ENCODE data around the gene HOXC5. TPM values are rescaled to one million over a fixed set of nuclear protein-coding genes. Genes with fewer than 3 reads are reported as not detected.
A peak's percentile ranks its signal among the peaks of the same experiment; 100 is the strongest.

HOXC5 gene
- polyA plus RNA-seq, 3 donors: not detected

- Mint-ChIP-seq H3K9me3 (peaks cover 6 to 36% (median 25%) of the 10 kb centered on the region in 7 donors), H3K27ac (no peak overlapping the region), H3K4me1 (peaks cover 10% of the 10 kb centered on the region), H3K4me3 (peak overlapping the region in 1 of 2 donors; percentile 78), H3K27me3 (ENCODE audit: low read depth in 3 of 3) (peaks cover 92 to 99% (median 95%) of the 10 kb centered on the region in 3 donors), H3K36me3 (peaks cover 5 to 14% of the 10 kb centered on the region in 2 donors)
- Histone ChIP-seq H4K20me1 (ENCODE audit: insufficient read depth, low read length) (no peaks in the 10 kb centered on the region), H3K36me3 (replicated peaks in 1 of 2; ENCODE audit: control insufficient read depth in 1 of 2, insufficient read depth in 2 of 2, low read length in 2 of 2) (no peaks in the 10 kb centered on the region), H3K4me3 (replicated peaks in 1 of 3; ENCODE audit: low read depth in 2 of 3, low read length in 3 of 3) (no peak overlapping the region), H3K9me3 (replicated peaks in 1 of 2; ENCODE audit: control insufficient read depth in 1 of 2, insufficient read depth in 1 of 2, low read length in 2 of 2) (peaks cover 26 to 57% of the 10 kb centered on the region in 2 donors), H3K27me3 (ENCODE audit: control insufficient read depth in 2 of 2, insufficient read depth in 2 of 2, low read length in 2 of 2) (peaks cover 79 to 99% of the 10 kb centered on the region in 2 donors), H3K79me2 (ENCODE audit: insufficient read depth, low read length) (no peaks in the 10 kb centered on the region), H3K4me1 (ENCODE audit: control insufficient read depth in 1 of 2, insufficient read depth in 2 of 2, low read length in 2 of 2) (no peaks in the 10 kb centered on the region), H2AFZ (ENCODE audit: insufficient read depth, low read depth, low read length, poor library complexity, severe bottlenecking) (no peak overlapping the region), H3K4me2 (replicated peaks; ENCODE audit: extremely low read depth, low read length, poor library complexity, severe bottlenecking) (no peak overlapping the region), H3K9ac (ENCODE audit: insufficient read depth, low read length, poor library complexity, severe bottlenecking) (no peak overlapping the region), H3K27ac (ENCODE audit: low read depth in 1 of 2, low read length in 2 of 2) (no peak overlapping the region)
- no peak for TF ChIP-seq CTCF (IDR thresholded peaks at IDR 0.05)
- 6% methylated on average over 46 of the region's 57 CpGs for WGBS (ENCODE audit: insufficient coverage)
- intact Hi-C loops (cut with micrococcal nuclease): loop anchor here in 1 of 2 donors (10.0 kb wide), 1 partner anchor 59 kb away; the partner anchor contains the start of genes HOTAIR and HOXC11
- no peak for DNase-seq
These were observed 1.3 kb downstream of the HOXC5 start for GRCh38 chr12:54033980-54034784.

- no peak overlapping the region for H3K4me2 ChIP-seq (replicated peaks; ENCODE audit: extremely low read depth, low read length, poor library complexity, severe bottlenecking)
- peak overlapping the region in 1 of 2 donors; percentile 78 for H3K4me3 Mint-ChIP-seq
These were observed 2.0 kb downstream of the HOXC5 start for GRCh38 chr12:54034785-54035310.

More at GRCh38 chr12:54034785-54035310, 2.0 kb downstream of the HOXC5 start:
- H3K4me1 Mint-ChIP-seq: peaks cover 6% of the 10 kb centered on the region
- Histone ChIP-seq H3K36me3 (replicated peaks in 1 of 2; ENCODE audit: control insufficient read depth in 1 of 2, insufficient read depth in 2 of 2, low read length in 2 of 2) (no peaks in the 10 kb centered on the region), H3K4me1 (ENCODE audit: control insufficient read depth in 1 of 2, insufficient read depth in 2 of 2, low read length in 2 of 2) (no peaks in the 10 kb centered on the region), H3K27me3 (ENCODE audit: control insufficient read depth in 2 of 2, insufficient read depth in 2 of 2, low read length in 2 of 2) (peaks cover 84 to 99% of the 10 kb centered on the region in 2 donors), H2AFZ (ENCODE audit: insufficient read depth, low read depth, low read length, poor library complexity, severe bottlenecking) (no peak overlapping the region), H3K79me2 (ENCODE audit: insufficient read depth, low read length) (no peaks in the 10 kb centered on the region), H3K27ac (ENCODE audit: low read depth in 1 of 2, low read length in 2 of 2) (no peak overlapping the region), H3K9ac (ENCODE audit: insufficient read depth, low read length, poor library complexity, severe bottlenecking) (no peak overlapping the region), H3K9me3 (replicated peaks in 1 of 2; ENCODE audit: control insufficient read depth in 1 of 2, insufficient read depth in 1 of 2, low read length in 2 of 2) (peaks cover 22 to 60% of the 10 kb centered on the region in 2 donors), H4K20me1 (ENCODE audit: insufficient read depth, low read length) (no peaks in the 10 kb centered on the region), H3K4me3 (replicated peaks in 1 of 3; ENCODE audit: low read depth in 2 of 3, low read length in 3 of 3) (no peak overlapping the region)
- H3K27ac Mint-ChIP-seq: no peak overlapping the region
- no peak for TF ChIP-seq CTCF (IDR thresholded peaks at IDR 0.05)
- peaks cover 6 to 39% (median 25%) of the 10 kb centered on the region in 7 donors for H3K9me3 Mint-ChIP-seq
- peaks cover 93 to 100% (median 95%) of the 10 kb centered on the region in 3 donors for H3K27me3 Mint-ChIP-seq (ENCODE audit: low read depth in 3 of 3)
- WGBS (ENCODE audit: insufficient coverage): 36% methylated on average over 14 of the region's 22 CpGs
- DNase-seq: no peak
- H3K36me3 Mint-ChIP-seq: peaks cover 5 to 14% of the 10 kb centered on the region in 2 donors
- intact Hi-C loops (cut with micrococcal nuclease): loop anchor here in 1 of 2 donors (10.0 kb wide), 1 partner anchor 60 kb away; the partner anchor contains the start of genes HOTAIR and HOXC11

Measured in CD14-positive monocyte (primary cell).